PC-9 (cell line): ENCODE data around the gene KLHDC7B. TPM values are rescaled to one million over a fixed set of nuclear protein-coding genes. Genes with fewer than 3 reads are reported as not detected.

Experiments
- BruUV-seq: library from RNA; stranded (reverse); fragments of 400-500 nt; replicated peaks from 2 replicates; lab custom pipeline; 2021; lab: Mats Ljungman, UMichigan
- CTCF ChIA-PET: fragments of 300-600 bp; sonication (Branson Sonifier 250); formaldehyde crosslinking; loops from one replicate; lab custom pipeline; 2022; ENCODE audit warnings: antibody characterized with exemption; lab: Charles Lee
- POLR2A ChIA-PET: fragments of 300-600 bp; sonication (Branson Sonifier 250); formaldehyde crosslinking; loops from one replicate; lab custom pipeline; 2022; ENCODE audit warnings: antibody characterized with exemption; ENCODE audit not compliant: unreplicated experiment; lab: Charles Lee
- DNase-seq, 2 experiments: peaks; one replicate each; pipeline versions ENCODE4 v3.0.0 to v3.0.0-alpha.2; 2015 to 2022; ENCODE audit warnings: mixed read lengths in 1 of 2
- H2AFZ ChIP-seq: fragments of 200-600 bp; sonication (generic); 2 replicates; pipeline ENCODE4 v1.8.1; 2017; ENCODE audit warnings: antibody characterized with exemption
- H3F3A ChIP-seq: fragments of 200-600 bp; sonication (generic); 2 replicates; pipeline ENCODE4 v1.8.1; 2017; ENCODE audit warnings: antibody characterized with exemption, mild to moderate bottlenecking, low read depth; ENCODE audit not compliant: insufficient read depth
- H3K27ac ChIP-seq: fragments of 200-600 bp; sonication (generic); 2 replicates; pipeline ENCODE4 v1.6.1; 2016; ENCODE audit warnings: mixed run types
- H3K27me3 ChIP-seq: fragments of 200-600 bp; sonication (generic); 2 replicates; pipeline ENCODE4 v1.6.1; 2016; ENCODE audit warnings: low read depth, mixed run types; ENCODE audit not compliant: insufficient read depth
- H3K36me3 ChIP-seq: fragments of 200-600 bp; sonication (generic); 2 replicates; pipeline ENCODE4 v1.6.1; 2016; ENCODE audit warnings: low read depth, mixed run types
- H3K4me1 ChIP-seq: fragments of 200-600 bp; sonication (generic); replicated peaks from 2 replicates; pipeline ENCODE4 v1.6.1; 2016; ENCODE audit warnings: mixed run types; ENCODE audit not compliant: insufficient read depth
- H3K4me2 ChIP-seq: fragments of 200-600 bp; sonication (generic); 2 replicates; pipeline ENCODE4 v1.6.1; 2017; ENCODE audit warnings: mixed run types
- H3K4me3 ChIP-seq: fragments of 200-600 bp; sonication (generic); 2 replicates; pipeline ENCODE4 v1.6.1; 2016; ENCODE audit warnings: mixed run types
- H3K79me2 ChIP-seq: fragments of 200-600 bp; sonication (generic); 2 replicates; pipeline ENCODE4 v1.6.1; 2017; ENCODE audit warnings: low read depth, mixed run types
- H3K9me2 ChIP-seq: fragments of 200-600 bp; sonication (generic); 2 replicates; pipeline ENCODE4 v1.8.1; 2017; ENCODE audit warnings: mild to moderate bottlenecking; ENCODE audit not compliant: insufficient read depth
- H3K9me3 ChIP-seq: fragments of 200-600 bp; sonication (generic); 2 replicates; pipeline ENCODE4 v1.8.1; 2016; ENCODE audit warnings: low read depth; ENCODE audit not compliant: insufficient read depth
- H4K20me1 ChIP-seq: fragments of 200-600 bp; sonication (generic); 2 replicates; pipeline ENCODE4 v1.8.1; 2017; ENCODE audit not compliant: insufficient read depth
- CTCF ChIP-seq: fragments of 200-600 bp; sonication (generic); conservative IDR thresholded peaks from 2 replicates; pipeline ENCODE4 v1.6.1; 2017; ENCODE audit warnings: mixed run types, antibody characterized with exemption, mild to moderate bottlenecking, moderate library complexity
- EZH2 ChIP-seq: fragments of 200-600 bp; sonication (generic); IDR thresholded peaks from 2 replicates; pipeline ENCODE4 v1.8.0; 2017; ENCODE audit warnings: antibody characterized with exemption, low read depth
- intact Hi-C: fragments of 100-400 bp; cut with micrococcal nuclease; formaldehyde crosslinking; loops from one replicate; pipeline ENCODE4 v1.10.0; 2022; ENCODE audit not compliant: unreplicated experiment
- total RNA-seq: library from RNA; stranded (reverse); gene quantifications from 2 replicates; pipeline ENCODE4 v1.2.3, GENCODE V29; 2021

The KLHDC7B gene
- total RNA-seq, 1 experiment from 2014 or later, result 0.72 TPM

- no TSS peak for BruUV-seq
- no peaks in the 10 kb centered on the region for H3K36me3 ChIP-seq
- no peak overlapping the region for H3K27ac ChIP-seq
- H3K27me3 ChIP-seq, result no peaks in the 10 kb centered on the region
- peaks cover 8% of the 10 kb centered on the region for H4K20me1 ChIP-seq
- no peak for TF ChIP-seq CTCF
- no peak for TF ChIP-seq EZH2
- H3K79me2 ChIP-seq, result peaks cover 8% of the 10 kb centered on the region
- H3K4me3 ChIP-seq, result no peak overlapping the region
- DNase-seq, result peak in 1 of 2 experiments; percentile 30
- POLR2A ChIA-PET, result interaction anchor here (0.6 kb wide), 1 partner anchor 59 kb away, joined by 4 read pairs; no protein-coding TSS in a partner anchor
- H2AFZ ChIP-seq, result no peak overlapping the region
- peaks cover 29% of the 10 kb centered on the region for H3K4me1 ChIP-seq
- no peak overlapping the region for H3K4me2 ChIP-seq
- intact Hi-C loops, result no loop called here
- peaks cover 71% of the 10 kb centered on the region for H3F3A ChIP-seq
- CTCF ChIA-PET, result interaction anchor here (0.6 kb wide), 1 partner anchor 22 kb away, joined by 7 read pairs; no protein-coding TSS in a partner anchor
- no peaks in the 10 kb centered on the region for H3K9me2 ChIP-seq
- no peaks in the 10 kb centered on the region for H3K9me3 ChIP-seq
Measured at GRCh38 chr22:50528682-50529415, 16.9 kb upstream of the KLHDC7B start.

GRCh38 chr22:50529416-50529896, 16.2 kb upstream of the KLHDC7B start:
- CTCF ChIA-PET, result interaction anchor here (0.6 kb wide), 1 partner anchor 21 kb away, joined by 7 read pairs; no protein-coding TSS in a partner anchor

More at GRCh38 chr22:50529416-50529896, 16.2 kb upstream of the KLHDC7B start:
- H3K4me2 ChIP-seq, result no peak overlapping the region
- peaks cover 27% of the 10 kb centered on the region for H3K4me1 ChIP-seq
- POLR2A ChIA-PET, result no interaction called here
- peaks cover 66% of the 10 kb centered on the region for H3F3A ChIP-seq
- H3K27me3 ChIP-seq, result no peaks in the 10 kb centered on the region
- H3K27ac ChIP-seq, result no peak overlapping the region
- no peak for DNase-seq
- H3K36me3 ChIP-seq, result no peaks in the 10 kb centered on the region
- no peak overlapping the region for H3K4me3 ChIP-seq
- no peaks in the 10 kb centered on the region for H3K9me3 ChIP-seq
- H3K79me2 ChIP-seq, result peaks cover 2% of the 10 kb centered on the region
- no peak for TF ChIP-seq EZH2
- no peak for TF ChIP-seq CTCF
- no peaks in the 10 kb centered on the region for H3K9me2 ChIP-seq
- H2AFZ ChIP-seq, result no peak overlapping the region
- intact Hi-C loops, result no loop called here
- peaks cover 2% of the 10 kb centered on the region for H4K20me1 ChIP-seq
- BruUV-seq, result no TSS peak
